Globus pallidus (tissue), 1 donor: Measurements from ENCODE around the gene GON4L.
"Not testable (repeated sequence)": the region's sequence is repeated elsewhere in the genome, so short reads cannot be mapped to it uniquely, and the experiment has no call there.

Experiments used
- DNase-seq: peaks from one replicate; pipeline ENCODE4 v3.0.0-alpha.2; 2015; ENCODE audit warnings: low spot score

Gene GON4L

GRCh38 chr1:155748141-155748540, 108.9 kb downstream of the GON4L start:
- not testable (repeated sequence) for DNase-seq

GRCh38 chr1:155747586-155747985, 109.4 kb downstream of the GON4L start:
- DNase-seq, result not testable (repeated sequence)

- peak; percentile 95 for DNase-seq
These were observed 111.5 kb downstream of the GON4L start for GRCh38 chr1:155745284-155746228.

GRCh38 chr1:155744711-155745283, 112.2 kb downstream of the GON4L start:
- no peak for DNase-seq

- no peak for DNase-seq
These were observed 115.1 kb downstream of the GON4L start for GRCh38 chr1:155741908-155742307.

GRCh38 chr1:155740995-155741394, 116.0 kb downstream of the GON4L start:
- no peak for DNase-seq

GRCh38 chr1:155729031-155729898, 127.7 kb downstream of the GON4L start:
- DNase-seq, result peak; percentile 84

- DNase-seq, result no peak
These were observed 131.9 kb downstream of the GON4L start for GRCh38 chr1:155725142-155725541.

GRCh38 chr1:155719703-155720102, 137.3 kb downstream of the GON4L start:
- no peak for DNase-seq

GRCh38 chr1:155718524-155719115, 138.4 kb downstream of the GON4L start:
- peak; percentile 58 for DNase-seq

- no peak for DNase-seq
These were observed 140.0 kb downstream of the GON4L start for GRCh38 chr1:155717041-155717440.

GRCh38 chr1:155715777-155716176, 141.2 kb downstream of the GON4L start:
- no peak for DNase-seq

GRCh38 chr1:155715056-155715455, 142.0 kb downstream of the GON4L start:
- DNase-seq, result not testable (repeated sequence)

GRCh38 chr1:155713075-155713474, 143.9 kb downstream of the GON4L start:
- peak; percentile 28 for DNase-seq

GRCh38 chr1:155712636-155713035, 144.4 kb downstream of the GON4L start:
- DNase-seq, result not testable (repeated sequence)

GRCh38 chr1:155711457-155711856, 145.6 kb downstream of the GON4L start:
- DNase-seq, result not testable (repeated sequence)

- no peak for DNase-seq
These were observed 147.6 kb downstream of the GON4L start for GRCh38 chr1:155709391-155709790.

GRCh38 chr1:155706139-155706538, 150.9 kb downstream of the GON4L start:
- no peak for DNase-seq

GRCh38 chr1:155704414-155704813, 152.6 kb downstream of the GON4L start:
- DNase-seq, result not testable (repeated sequence)

- DNase-seq, result no peak
These were observed 153.8 kb downstream of the GON4L start for GRCh38 chr1:155703216-155703615.

GRCh38 chr1:155701675-155702074, 155.3 kb downstream of the GON4L start:
- DNase-seq, result not testable (repeated sequence)
